Measurements from ENCODE around the gene COL6A5.

DNA sequence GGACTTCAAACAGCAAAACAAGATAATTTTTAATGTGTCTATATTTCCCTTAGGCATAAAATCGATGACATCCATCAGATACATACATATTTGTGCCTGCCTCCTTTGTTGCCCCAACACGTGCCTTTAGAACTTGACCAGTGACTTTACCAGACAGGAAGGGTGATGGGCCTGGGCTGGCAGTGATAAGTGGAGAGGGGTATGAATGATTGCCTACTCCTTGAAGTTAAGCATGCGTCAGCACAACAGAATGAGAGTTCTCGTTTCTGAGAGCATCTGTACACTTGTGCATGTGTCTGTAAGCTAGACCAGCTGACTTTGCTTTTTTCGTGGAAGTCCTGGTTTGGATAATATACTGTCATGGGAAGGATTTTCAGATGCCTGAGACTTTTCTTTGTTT lies 116.6 kb downstream of the COL6A5 start:
- TF ChIP-seq, protein P1, sequence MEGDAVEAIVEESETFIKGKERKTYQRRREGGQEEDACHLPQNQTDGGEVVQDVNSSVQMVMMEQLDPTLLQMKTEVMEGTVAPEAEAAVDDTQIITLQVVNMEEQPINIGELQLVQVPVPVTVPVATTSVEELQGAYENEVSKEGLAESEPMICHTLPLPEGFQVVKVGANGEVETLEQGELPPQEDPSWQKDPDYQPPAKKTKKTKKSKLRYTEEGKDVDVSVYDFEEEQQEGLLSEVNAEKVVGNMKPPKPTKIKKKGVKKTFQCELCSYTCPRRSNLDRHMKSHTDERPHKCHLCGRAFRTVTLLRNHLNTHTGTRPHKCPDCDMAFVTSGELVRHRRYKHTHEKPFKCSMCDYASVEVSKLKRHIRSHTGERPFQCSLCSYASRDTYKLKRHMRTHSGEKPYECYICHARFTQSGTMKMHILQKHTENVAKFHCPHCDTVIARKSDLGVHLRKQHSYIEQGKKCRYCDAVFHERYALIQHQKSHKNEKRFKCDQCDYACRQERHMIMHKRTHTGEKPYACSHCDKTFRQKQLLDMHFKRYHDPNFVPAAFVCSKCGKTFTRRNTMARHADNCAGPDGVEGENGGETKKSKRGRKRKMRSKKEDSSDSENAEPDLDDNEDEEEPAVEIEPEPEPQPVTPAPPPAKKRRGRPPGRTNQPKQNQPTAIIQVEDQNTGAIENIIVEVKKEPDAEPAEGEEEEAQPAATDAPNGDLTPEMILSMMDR (IDR thresholded peaks at IDR 0.05; ENCODE audit: low read length), result no peak
- TF ChIP-seq EZH2 (IDR thresholded peaks at IDR 0.05; ENCODE audit: borderline replicate concordance, low read length), result no peak

Measured in OCI-LY1 (cell line).